ENCODE data around the gene RPRD1B. TPM values are rescaled to one million over a fixed set of nuclear protein-coding genes. Genes with fewer than 3 reads are reported as not detected.

Gene RPRD1B
- total RNA-seq, 4 donors from 2014 or later = 44.5 to 55.4 (median 52.4) TPM

GRCh38 chr20:38127920-38128528 is 94.5 kb downstream of the RPRD1B start:
- Histone ChIP-seq H3K27me3 (no peaks in the 10 kb centered on the region), H3K27ac (no peak overlapping the region), H3K4me3 (no peak overlapping the region), H3K4me1 (peaks cover 0 to 30% (median 0%) of the 10 kb centered on the region in 4 donors), H3K36me3 (peaks cover 0 to 32% (median 0%) of the 10 kb centered on the region in 3 donors), H3K9me3 (no peaks in the 10 kb centered on the region)
- TF ChIP-seq POLR2A (IDR thresholded peaks at IDR 0.05) = no peak
- no peak for TF ChIP-seq CTCF (IDR thresholded peaks at IDR 0.05)
- DNase-seq = peak in 1 of 3 donors; percentile 26

DNA sequence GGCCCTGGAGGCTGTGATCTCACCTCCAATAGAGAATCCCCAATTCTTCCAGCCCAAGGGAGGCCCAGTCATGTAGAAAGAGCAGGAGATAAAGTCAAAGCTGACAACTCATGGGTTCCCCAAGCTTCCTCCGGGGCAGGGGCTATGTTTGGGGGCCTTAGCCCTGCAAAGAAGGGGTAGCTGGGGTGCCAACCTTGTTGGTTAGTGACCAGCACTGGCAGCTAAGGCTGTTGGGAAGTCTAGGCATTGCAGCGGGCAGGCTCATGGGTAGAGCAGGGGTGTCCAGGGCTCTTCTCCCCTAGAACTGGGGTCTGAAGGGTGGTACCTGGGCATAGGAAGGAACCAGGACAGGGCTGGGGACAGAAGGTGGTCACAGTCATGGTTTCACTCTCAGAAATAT is 95.1 kb downstream of the RPRD1B start:
- no peak overlapping the region for H3K4me3 ChIP-seq
- DNase-seq = peak in 1 of 3 donors; percentile 42
- peaks cover 0 to 36% (median 0%) of the 10 kb centered on the region in 3 donors for H3K36me3 ChIP-seq
- no peak overlapping the region for H3K27ac ChIP-seq
- no peaks in the 10 kb centered on the region for H3K27me3 ChIP-seq
- H3K9me3 ChIP-seq = no peaks in the 10 kb centered on the region
- H3K4me1 ChIP-seq = peaks cover 0 to 27% (median 0%) of the 10 kb centered on the region in 4 donors
- TF ChIP-seq CTCF (IDR thresholded peaks at IDR 0.05) (no peak), POLR2A (IDR thresholded peaks at IDR 0.05) (no peak)

DNA sequence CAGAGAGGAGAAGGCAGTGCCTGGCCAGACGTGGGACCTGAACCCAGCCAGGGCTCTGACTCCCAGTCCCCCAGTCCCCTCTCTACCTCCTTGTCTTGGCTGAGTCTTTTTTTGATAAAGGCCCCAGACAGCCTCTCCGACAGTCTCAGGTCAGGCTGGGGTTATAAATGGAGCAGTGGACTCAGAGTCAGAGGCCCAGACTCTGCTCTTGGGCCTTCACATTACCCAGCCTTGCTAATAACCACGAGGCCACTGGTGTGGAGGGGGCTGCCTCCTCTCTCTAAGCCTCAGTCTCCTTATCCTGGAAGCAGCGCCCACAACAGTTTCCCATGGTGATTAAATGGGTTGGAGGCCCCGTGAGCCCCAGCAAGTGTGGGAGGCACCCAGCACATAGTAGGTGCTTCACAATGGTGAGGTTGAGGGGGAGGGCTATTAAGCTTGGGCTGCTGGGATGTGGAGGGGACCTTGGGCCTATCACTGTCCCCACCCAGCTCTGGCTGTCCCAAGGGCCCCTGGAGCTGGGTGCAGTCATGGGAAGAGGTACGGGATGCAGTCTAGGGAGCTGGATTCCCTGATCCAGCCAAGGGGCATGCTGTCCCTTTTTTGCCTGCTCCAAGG is 95.8 kb downstream of the RPRD1B start:
- peaks cover 0 to 36% (median 0%) of the 10 kb centered on the region in 3 donors for H3K36me3 ChIP-seq
- H3K27ac ChIP-seq = no peak overlapping the region
- H3K9me3 ChIP-seq = no peaks in the 10 kb centered on the region
- peaks cover 0 to 27% (median 0%) of the 10 kb centered on the region in 4 donors for H3K4me1 ChIP-seq
- H3K27me3 ChIP-seq = no peaks in the 10 kb centered on the region
- peak in 1 of 3 donors; percentile 34 for DNase-seq
- H3K4me3 ChIP-seq = no peak overlapping the region
- no peak for TF ChIP-seq CTCF (IDR thresholded peaks at IDR 0.05)
- no peak for TF ChIP-seq POLR2A (IDR thresholded peaks at IDR 0.05)

DNA sequence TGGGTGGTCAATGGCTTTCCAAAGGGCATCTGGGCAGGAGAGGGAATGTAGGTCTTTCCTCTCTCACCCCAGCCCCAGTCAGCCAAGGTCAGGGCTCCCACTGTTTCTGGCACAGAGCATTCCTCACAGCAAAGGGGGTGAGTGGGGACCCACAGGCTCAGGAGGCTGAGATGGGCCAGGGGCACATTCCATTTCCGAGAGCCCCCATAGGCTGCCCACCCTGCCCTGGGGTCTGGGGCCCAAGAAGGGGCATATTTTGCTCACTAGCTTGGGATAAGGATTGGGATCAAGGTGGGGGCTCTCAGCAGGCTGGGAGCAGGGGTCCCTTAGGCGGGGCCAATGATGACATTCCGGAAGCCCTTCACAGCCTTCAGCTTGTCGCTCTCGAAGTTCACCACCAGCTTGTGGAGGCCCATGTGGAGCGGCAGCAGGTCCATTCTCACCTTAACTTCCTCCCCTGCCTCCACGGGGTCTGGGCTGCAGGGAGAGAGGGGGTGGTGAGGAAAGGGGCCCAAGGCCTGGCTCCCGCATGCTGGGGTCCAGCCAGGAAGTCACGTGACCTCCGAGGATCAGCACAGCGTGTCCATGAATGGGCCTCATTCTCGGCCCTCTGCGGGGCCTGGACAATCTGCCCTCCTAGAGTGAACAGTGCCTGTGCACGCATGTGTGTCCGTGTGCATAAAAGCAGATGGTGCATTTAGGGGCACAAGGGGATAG is 96.5 kb downstream of the RPRD1B start:
- Histone ChIP-seq H3K27me3 (no peaks in the 10 kb centered on the region), H3K27ac (no peak overlapping the region), H3K9me3 (no peaks in the 10 kb centered on the region), H3K4me3 (no peak overlapping the region), H3K4me1 (peaks cover 0 to 26% (median 0%) of the 10 kb centered on the region in 4 donors), H3K36me3 (peaks cover 0 to 36% (median 0%) of the 10 kb centered on the region in 3 donors)
- TF ChIP-seq POLR2A (IDR thresholded peaks at IDR 0.05) (no peak), CTCF (IDR thresholded peaks at IDR 0.05) (no peak)
- DNase-seq = peak in 1 of 3 donors; percentile 18

DNA sequence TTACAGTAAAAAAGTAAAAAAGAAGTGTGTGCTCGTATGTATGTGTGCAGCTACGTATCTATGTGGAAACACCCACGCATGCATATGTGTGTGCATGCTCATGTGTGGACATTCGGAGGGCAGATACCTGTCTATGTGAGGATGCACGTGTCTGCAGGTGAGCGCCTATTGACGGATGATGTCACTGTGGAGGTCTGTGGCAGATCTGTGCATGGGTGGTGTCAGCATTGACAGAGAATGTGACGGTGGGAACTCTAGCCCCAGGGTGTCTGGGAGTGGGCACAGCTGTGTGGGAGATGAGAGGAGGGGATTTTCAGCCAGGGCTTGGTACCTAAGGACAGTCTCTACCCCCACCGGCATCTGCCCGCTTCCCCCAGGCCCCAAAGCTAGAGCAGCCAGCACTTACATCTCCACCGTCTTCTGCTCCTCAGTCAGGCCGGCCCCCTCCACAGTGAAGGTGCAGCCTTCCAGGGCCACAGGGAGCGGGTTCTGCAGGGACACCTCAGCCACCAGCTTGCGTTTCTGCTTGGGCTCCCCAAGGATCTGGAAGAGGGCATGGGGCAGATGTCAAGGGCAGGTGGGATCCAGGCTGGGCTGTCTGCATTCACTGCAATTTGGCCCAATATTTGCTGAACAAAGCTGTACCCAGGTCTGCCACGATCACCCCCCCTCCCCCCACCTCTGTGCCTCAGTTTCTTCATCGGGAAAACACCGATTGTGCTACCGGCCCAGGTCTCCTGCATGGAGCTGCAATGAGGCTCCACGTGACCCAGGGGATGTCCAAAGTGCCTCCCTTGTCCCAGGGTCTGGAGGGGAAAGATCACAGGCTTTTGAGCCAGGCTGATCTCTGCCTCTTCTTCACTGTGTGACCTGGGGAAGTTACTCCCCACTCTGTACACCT is 97.4 kb downstream of the RPRD1B start:
- Histone ChIP-seq H3K9me3 (no peaks in the 10 kb centered on the region), H3K36me3 (peaks cover 0 to 40% (median 0%) of the 10 kb centered on the region in 3 donors), H3K4me3 (no peak overlapping the region), H3K4me1 (peaks cover 0 to 17% (median 0%) of the 10 kb centered on the region in 4 donors), H3K27me3 (no peaks in the 10 kb centered on the region), H3K27ac (no peak overlapping the region)
- no peak for DNase-seq
- TF ChIP-seq CTCF (IDR thresholded peaks at IDR 0.05) (no peak), POLR2A (IDR thresholded peaks at IDR 0.05) (no peak)

Data from Peyer's patch (tissue), 4 donors.